ENCODE data around the gene FHL5.

DNA sequence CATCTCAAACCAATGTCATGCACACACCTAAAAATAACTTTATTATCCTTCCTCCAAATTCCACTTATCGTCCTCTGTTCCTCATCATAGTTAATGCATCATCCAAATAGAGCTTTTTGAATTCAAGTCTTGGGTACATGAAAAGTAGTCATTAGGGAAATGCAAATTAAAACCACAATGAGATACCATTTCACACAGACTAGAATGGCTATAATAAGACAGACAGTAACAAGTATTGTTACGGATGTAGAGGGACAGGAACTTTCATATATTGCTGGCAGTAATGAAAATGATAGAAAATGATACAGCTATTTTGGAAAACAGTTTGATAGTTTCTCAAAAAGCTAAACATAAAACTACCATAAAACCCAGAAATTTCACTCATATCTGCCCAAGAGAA is 59.1 kb downstream of the FHL5 start:
- TF ChIP-seq, protein P1, sequence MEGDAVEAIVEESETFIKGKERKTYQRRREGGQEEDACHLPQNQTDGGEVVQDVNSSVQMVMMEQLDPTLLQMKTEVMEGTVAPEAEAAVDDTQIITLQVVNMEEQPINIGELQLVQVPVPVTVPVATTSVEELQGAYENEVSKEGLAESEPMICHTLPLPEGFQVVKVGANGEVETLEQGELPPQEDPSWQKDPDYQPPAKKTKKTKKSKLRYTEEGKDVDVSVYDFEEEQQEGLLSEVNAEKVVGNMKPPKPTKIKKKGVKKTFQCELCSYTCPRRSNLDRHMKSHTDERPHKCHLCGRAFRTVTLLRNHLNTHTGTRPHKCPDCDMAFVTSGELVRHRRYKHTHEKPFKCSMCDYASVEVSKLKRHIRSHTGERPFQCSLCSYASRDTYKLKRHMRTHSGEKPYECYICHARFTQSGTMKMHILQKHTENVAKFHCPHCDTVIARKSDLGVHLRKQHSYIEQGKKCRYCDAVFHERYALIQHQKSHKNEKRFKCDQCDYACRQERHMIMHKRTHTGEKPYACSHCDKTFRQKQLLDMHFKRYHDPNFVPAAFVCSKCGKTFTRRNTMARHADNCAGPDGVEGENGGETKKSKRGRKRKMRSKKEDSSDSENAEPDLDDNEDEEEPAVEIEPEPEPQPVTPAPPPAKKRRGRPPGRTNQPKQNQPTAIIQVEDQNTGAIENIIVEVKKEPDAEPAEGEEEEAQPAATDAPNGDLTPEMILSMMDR (IDR thresholded peaks at IDR 0.05), result no peak
- no peak for TF ChIP-seq POLR2A (IDR thresholded peaks at IDR 0.05)

Data from testis (tissue), 2 donors.